OCI-LY1 (cell line): Measurements from ENCODE around the gene POF1B.

Experiments
- H2AFZ ChIP-seq: fragments of 200-600 bp; sonication (generic), shearing (Covaris generic); 2 replicates; pipeline ENCODE4 v1.6.0; 2014; ENCODE audit warnings: antibody characterized with exemption, mild to moderate bottlenecking, low read length
- H3F3A ChIP-seq: fragments of 200-600 bp; sonication (generic), shearing (Covaris generic); 2 replicates; pipeline ENCODE4 v1.6.0; 2014; ENCODE audit warnings: mild to moderate bottlenecking, antibody characterized with exemption, low read length, moderate library complexity; ENCODE audit not compliant: insufficient read depth
- H3K27ac ChIP-seq: fragments of 200-600 bp; sonication (generic); 2 replicates; pipeline ENCODE4 v1.5.1; 2014; ENCODE audit warnings: low read length, mixed run types, mild to moderate bottlenecking, low read depth; ENCODE audit not compliant: poor library complexity, severe bottlenecking
- H3K27me3 ChIP-seq: fragments of 200-600 bp; sonication (generic); 2 replicates; pipeline ENCODE4 v1.6.0; 2014; ENCODE audit warnings: antibody characterized with exemption, mild to moderate bottlenecking, low read length, moderate library complexity; ENCODE audit not compliant: insufficient read depth
- H3K36me3 ChIP-seq: fragments of 200-600 bp; sonication (generic); 2 replicates; pipeline ENCODE4 v1.6.1; 2014; ENCODE audit warnings: mild to moderate bottlenecking, antibody characterized with exemption, low read length, moderate library complexity, mixed read lengths; ENCODE audit not compliant: insufficient read depth
- H3K4me1 ChIP-seq: fragments of 200-600 bp; sonication (generic); 2 replicates; pipeline ENCODE4 v1.5.1; 2014; ENCODE audit warnings: mild to moderate bottlenecking, low read length, moderate library complexity; ENCODE audit not compliant: insufficient read depth, severe bottlenecking
- H3K4me2 ChIP-seq: fragments of 200-600 bp; sonication (generic), shearing (Covaris generic); 2 replicates; pipeline ENCODE4 v1.6.1; 2014; ENCODE audit warnings: low read length
- H3K4me3 ChIP-seq: fragments of 200-600 bp; sonication (generic); 2 replicates; pipeline ENCODE4 v1.5.1; 2014; ENCODE audit warnings: low read length, low read depth, mild to moderate bottlenecking, mixed read lengths; ENCODE audit not compliant: poor library complexity, severe bottlenecking
- H3K79me2 ChIP-seq: fragments of 200-600 bp; shearing (Covaris generic); 2 replicates; pipeline ENCODE4 v1.6.1; 2016; ENCODE audit warnings: mixed run types, low read length, mixed read lengths; ENCODE audit not compliant: insufficient read depth
- H3K9ac ChIP-seq: fragments of 200-600 bp; sonication (generic), shearing (Covaris generic); 2 replicates; pipeline ENCODE4 v1.6.1; 2014; ENCODE audit warnings: mild to moderate bottlenecking, low read length, mixed read lengths
- H3K9me2 ChIP-seq: fragments of 200-600 bp; sonication (generic), shearing (Covaris generic); 2 replicates; pipeline ENCODE4 v1.6.1; 2014; ENCODE audit warnings: low read depth, mild to moderate bottlenecking, low read length, mixed read lengths
- H3K9me3 ChIP-seq: fragments of 200-600 bp; shearing (Covaris generic); 2 replicates; pipeline ENCODE4 v1.6.1; 2014; ENCODE audit warnings: low read length, mixed read lengths
- H4K20me1 ChIP-seq: fragments of 200-600 bp; sonication (generic), shearing (Covaris generic); 2 replicates; pipeline ENCODE4 v1.6.0; 2016; ENCODE audit warnings: mild to moderate bottlenecking, low read length; ENCODE audit not compliant: insufficient read depth
- CTCF ChIP-seq: fragments of 200-600 bp; sonication (generic), shearing (Covaris generic); IDR thresholded peaks from 2 replicates; pipeline ENCODE4 v1.5.1; 2017; ENCODE audit warnings: mild to moderate bottlenecking, antibody characterized with exemption, low read length, moderate library complexity, mixed read lengths
- EZH2 ChIP-seq: fragments of 200-600 bp; sonication (generic), shearing (Covaris generic); IDR thresholded peaks from 2 replicates; pipeline ENCODE4 v1.8.0; 2017; ENCODE audit warnings: borderline replicate concordance, mixed run types, mild to moderate bottlenecking, antibody characterized with exemption, low read length, moderate library complexity, mixed read lengths

POF1B gene

DNA sequence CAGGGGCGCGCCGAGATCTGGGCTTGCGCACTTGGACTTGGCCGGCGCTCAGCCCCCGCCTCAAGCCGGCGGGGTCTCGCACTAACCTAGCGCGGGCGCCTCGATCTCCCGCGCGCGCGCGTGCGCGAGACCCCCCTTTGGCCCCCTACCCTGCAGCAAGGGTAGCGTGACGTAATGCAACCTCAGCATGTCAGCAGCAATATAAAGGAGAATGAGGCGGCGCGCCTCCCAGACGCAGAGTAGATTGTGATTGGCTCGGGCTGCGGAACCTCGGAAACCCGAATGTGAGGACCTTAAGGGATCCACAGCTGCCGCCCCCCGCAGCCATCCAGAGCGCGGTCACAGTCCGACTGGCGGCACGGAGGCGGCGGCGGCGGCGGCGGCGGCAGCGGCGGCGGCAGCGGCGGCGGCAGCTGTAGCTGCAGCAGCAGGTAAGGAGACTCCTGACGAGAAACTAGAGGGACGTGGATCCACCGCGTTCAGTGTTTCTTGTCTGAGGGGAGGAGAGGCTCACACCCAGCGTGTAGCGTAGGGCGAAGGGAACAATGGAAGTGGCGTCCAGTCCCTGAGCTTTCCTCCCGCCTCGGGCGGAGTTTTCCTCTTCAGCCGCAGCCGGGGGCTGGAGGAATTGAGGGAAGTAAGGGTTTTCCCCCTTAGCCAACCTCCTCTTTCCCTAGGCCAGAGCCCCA lies 135.6 kb downstream of the POF1B start, which contains the start of the genes SATL1 and ZNF711:
TSS of gene SATL1 (minus strand) at position 19 of the 689 bp plus-strand sequence. CDS start 134,811 bp downstream, outside the sequence.
TSS of gene ZNF711 (plus strand) at position 231 of the 689 bp plus-strand sequence. CDS start 3,582 bp downstream, outside the sequence.
- Histone ChIP-seq H3F3A (no peaks in the 10 kb centered on the region), H3K9me2 (no peaks in the 10 kb centered on the region), H3K4me3 (peak within 1 kb of the TSS; percentile 96), H3K36me3 (peaks cover 5% of the 10 kb centered on the region), H3K4me1 (peaks cover 22% of the 10 kb centered on the region), H3K79me2 (peaks cover 24% of the 10 kb centered on the region), H3K27me3 (no peaks in the 10 kb centered on the region), H2AFZ (peak within 1 kb of the TSS; percentile 80), H4K20me1 (no peaks in the 10 kb centered on the region), H3K9ac (peak within 1 kb of the TSS; percentile 78), H3K4me2 (peak within 1 kb of the TSS; percentile 75), H3K27ac (peak within 1 kb of the TSS; percentile 29), H3K9me3 (no peaks in the 10 kb centered on the region)
- TF ChIP-seq CTCF = no peak
- TF ChIP-seq EZH2 = no peak

GRCh38 chrX:85243155-85243554 lies 136.3 kb downstream of the POF1B start:
- no peaks in the 10 kb centered on the region for H3F3A ChIP-seq
- peak overlapping the region; percentile 80 for H2AFZ ChIP-seq
- H3K9ac ChIP-seq = peak overlapping the region; percentile 48; the same call in 1 of the 2 replicates
- peak overlapping the region; percentile 96 for H3K4me3 ChIP-seq
- H3K4me2 ChIP-seq = peak overlapping the region; percentile 75
- H4K20me1 ChIP-seq = no peaks in the 10 kb centered on the region
- peaks cover 22% of the 10 kb centered on the region for H3K4me1 ChIP-seq
- H3K27me3 ChIP-seq = no peaks in the 10 kb centered on the region
- no peaks in the 10 kb centered on the region for H3K9me2 ChIP-seq
- peaks cover 24% of the 10 kb centered on the region for H3K79me2 ChIP-seq
- H3K9me3 ChIP-seq = no peaks in the 10 kb centered on the region
- no peak overlapping the region for H3K27ac ChIP-seq
- TF ChIP-seq EZH2 = no peak
- no peak for TF ChIP-seq CTCF
- H3K36me3 ChIP-seq = no peaks in the 10 kb centered on the region
